Sigmoid colon (tissue), 7 donors: ENCODE results near the gene DDX1. TPM values are rescaled to one million over a fixed set of nuclear protein-coding genes. Genes with fewer than 3 reads are reported as not detected.

ENCODE experiments used
- DNase-seq: peaks from one replicate; pipeline ENCODE4 v3.0.0-alpha.2; 2019
- H3K27ac ChIP-seq, 4 donors: fragments of 200-600 bp; sonication (generic); one replicate each; pipeline ENCODE4 v1.5.1; 2016 to 2019; ENCODE audit warnings: mild to moderate bottlenecking in 1 of 4
- H3K27me3 ChIP-seq, 3 donors: fragments of 200-600 bp; sonication (generic); one replicate each; pipeline ENCODE4 v1.5.1; 2019; ENCODE audit warnings: mild to moderate bottlenecking in 1 of 3
- H3K36me3 ChIP-seq, 4 donors: fragments of 200-600 bp; sonication (generic); one replicate each; pipeline ENCODE4 v1.5.1; 2016 to 2019
- H3K4me1 ChIP-seq, 4 donors: fragments of 200-600 bp; sonication (generic); one replicate each; pipeline ENCODE4 v1.5.1; 2017 to 2019
- H3K4me3 ChIP-seq, 4 donors: fragments of 200-600 bp; sonication (generic); one replicate each; pipeline ENCODE4 v1.5.1; 2017 to 2019; ENCODE audit warnings: mild to moderate bottlenecking in 2 of 4, moderate library complexity in 1 of 4
- H3K9me3 ChIP-seq, 4 donors: fragments of 200-600 bp in 3 of 4; sonication (generic) in 3 of 4; one replicate each; pipeline versions ENCODE4 v1.5.1 to v1.6.1; 2013 to 2019
- EP300 ChIP-seq, 4 donors: sonication (generic); formaldehyde crosslinking; IDR thresholded peaks; one replicate each; pipeline ENCODE4 v1.6.1; 2017; ENCODE audit warnings: antibody characterized with exemption in 4 of 4
- POLR2A ChIP-seq, 2 donors: fragments of 450-650 bp; IDR thresholded peaks; one replicate each; pipeline ENCODE4 v1.6.1; 2016; ENCODE audit warnings: antibody characterized with exemption in 2 of 2, mild to moderate bottlenecking in 2 of 2, moderate library complexity in 2 of 2
- POLR2AphosphoS5 ChIP-seq, 4 donors: sonication (generic); formaldehyde crosslinking; IDR thresholded peaks; one replicate each; pipeline ENCODE4 v1.6.1; 2017; ENCODE audit warnings: antibody characterized with exemption in 4 of 4
- WGBS, 2 donors: extraction: QIAGEN DNeasy Blood & Tissue Kit; methylation state at CpG; one replicate each; pipeline ENCODE4 v1.1.7; 2013; 5-methylcytosine and 5-hydroxymethylcytosine counted together
- intact Hi-C: fragments of 100-400 bp; cut with DNase I; formaldehyde crosslinking; loops from one replicate; pipeline ENCODE4 v1.15.1; 2023
- polyA plus RNA-seq, 3 donors: library from polyadenylated mRNA; stranded (reverse); fragments of 200-250 nt; gene quantifications; one replicate each; pipeline ENCODE4 v1.2.3, GENCODE V29; 2013
- total RNA-seq, 4 donors: library from RNA; depleted of rRNA; stranded (reverse); fragments of >200 nt; gene quantifications; one replicate each; pipeline ENCODE4 v1.1.0, GENCODE V29; 2016
- TF ChIP-seq, protein P1 (sequence below), 4 experiments: fragments of 450-650 bp in 3 of 4; fragments of 200-600 bp in 1 of 4; IDR thresholded peaks; one replicate each; pipeline ENCODE4 v1.5.1; 2016 to 2019; ENCODE audit warnings: antibody characterized with exemption in 4 of 4, mild to moderate bottlenecking in 3 of 4, moderate library complexity in 2 of 4
- donor health status: healthy with polysubstance abuse.
- donor health status: Bipolar disorder and iron deficiency.
- donor health status: healthy.

DDX1 gene
- total and polyA plus RNA-seq, 7 donors, result 59.2 to 104 (median 67.9) TPM

DNA sequence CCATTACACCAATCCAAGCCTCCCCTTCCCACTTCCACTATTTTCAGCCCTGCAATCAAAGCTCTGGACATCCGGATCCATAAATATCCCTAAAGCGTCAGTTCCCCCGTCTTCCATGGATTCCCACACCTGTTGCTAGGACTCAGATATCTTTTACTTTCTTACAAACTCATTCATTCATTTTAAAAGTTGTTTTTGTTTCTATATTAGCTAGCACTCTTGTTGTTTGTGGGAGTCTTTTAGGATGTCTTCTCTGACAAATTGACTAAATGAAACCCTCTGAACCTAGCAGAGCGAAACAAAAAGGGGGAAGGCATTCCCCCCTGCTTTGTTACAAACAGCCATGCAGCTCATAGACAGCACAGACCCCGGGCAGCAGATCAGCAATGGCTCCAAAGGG is 21.6 kb upstream of the DDX1 start:
- DNase-seq, result no peak
- no peak for TF ChIP-seq EP300 (IDR thresholded peaks at IDR 0.05)
- Histone ChIP-seq H3K4me3 (no peak overlapping the region), H3K4me1 (no peaks in the 10 kb centered on the region), H3K9me3 (no peaks in the 10 kb centered on the region), H3K27ac (no peak overlapping the region), H3K27me3 (no peaks in the 10 kb centered on the region), H3K36me3 (no peaks in the 10 kb centered on the region)
- 78% methylated on average over 5 of the region's 5 CpGs for WGBS, 2 donors
- intact Hi-C loops, result loop anchor here (10.0 kb wide), 1 partner anchor 935 kb away; the partner anchor contains the start of gene LRATD1

DNA sequence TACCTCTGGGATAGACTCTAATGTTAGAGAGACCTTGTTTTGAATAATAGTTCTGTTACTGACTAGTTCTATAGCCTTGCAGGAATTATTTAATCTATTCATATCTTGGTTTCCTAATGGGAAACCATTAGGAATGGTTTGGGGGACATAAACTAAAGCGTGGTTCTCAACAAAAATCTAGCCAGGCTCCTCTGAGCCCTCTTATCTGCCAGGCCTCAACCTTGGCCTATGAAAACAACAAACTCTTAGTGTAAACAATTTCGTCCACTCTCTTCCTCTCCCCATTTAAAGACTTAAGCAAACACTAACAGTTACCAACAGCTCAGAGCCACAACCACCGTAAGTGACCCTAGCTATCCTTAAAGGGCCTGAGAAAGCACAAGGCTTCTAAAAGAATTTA is 19.9 kb upstream of the DDX1 start:
- H3K9me3 ChIP-seq, result no peaks in the 10 kb centered on the region
- intact Hi-C loops, result loop anchor here (10.0 kb wide), 1 partner anchor 937 kb away; the partner anchor contains the start of gene LRATD1
- TF ChIP-seq POLR2AphosphoS5 (IDR thresholded peaks at IDR 0.05), result no peak
- no peak for TF ChIP-seq EP300 (IDR thresholded peaks at IDR 0.05)
- TF ChIP-seq, protein P1, sequence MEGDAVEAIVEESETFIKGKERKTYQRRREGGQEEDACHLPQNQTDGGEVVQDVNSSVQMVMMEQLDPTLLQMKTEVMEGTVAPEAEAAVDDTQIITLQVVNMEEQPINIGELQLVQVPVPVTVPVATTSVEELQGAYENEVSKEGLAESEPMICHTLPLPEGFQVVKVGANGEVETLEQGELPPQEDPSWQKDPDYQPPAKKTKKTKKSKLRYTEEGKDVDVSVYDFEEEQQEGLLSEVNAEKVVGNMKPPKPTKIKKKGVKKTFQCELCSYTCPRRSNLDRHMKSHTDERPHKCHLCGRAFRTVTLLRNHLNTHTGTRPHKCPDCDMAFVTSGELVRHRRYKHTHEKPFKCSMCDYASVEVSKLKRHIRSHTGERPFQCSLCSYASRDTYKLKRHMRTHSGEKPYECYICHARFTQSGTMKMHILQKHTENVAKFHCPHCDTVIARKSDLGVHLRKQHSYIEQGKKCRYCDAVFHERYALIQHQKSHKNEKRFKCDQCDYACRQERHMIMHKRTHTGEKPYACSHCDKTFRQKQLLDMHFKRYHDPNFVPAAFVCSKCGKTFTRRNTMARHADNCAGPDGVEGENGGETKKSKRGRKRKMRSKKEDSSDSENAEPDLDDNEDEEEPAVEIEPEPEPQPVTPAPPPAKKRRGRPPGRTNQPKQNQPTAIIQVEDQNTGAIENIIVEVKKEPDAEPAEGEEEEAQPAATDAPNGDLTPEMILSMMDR (IDR thresholded peaks at IDR 0.05), result no peak
- TF ChIP-seq POLR2A (IDR thresholded peaks at IDR 0.05), result no peak
- H3K36me3 ChIP-seq, result no peaks in the 10 kb centered on the region
- DNase-seq, result no peak
- WGBS, 2 donors, result 54 to 76% methylated on average over 3 of the region's 3 CpGs
- H3K4me3 ChIP-seq, result no peak overlapping the region
- no peak overlapping the region for H3K27ac ChIP-seq
- H3K27me3 ChIP-seq, result no peaks in the 10 kb centered on the region
- no peaks in the 10 kb centered on the region for H3K4me1 ChIP-seq

DNA sequence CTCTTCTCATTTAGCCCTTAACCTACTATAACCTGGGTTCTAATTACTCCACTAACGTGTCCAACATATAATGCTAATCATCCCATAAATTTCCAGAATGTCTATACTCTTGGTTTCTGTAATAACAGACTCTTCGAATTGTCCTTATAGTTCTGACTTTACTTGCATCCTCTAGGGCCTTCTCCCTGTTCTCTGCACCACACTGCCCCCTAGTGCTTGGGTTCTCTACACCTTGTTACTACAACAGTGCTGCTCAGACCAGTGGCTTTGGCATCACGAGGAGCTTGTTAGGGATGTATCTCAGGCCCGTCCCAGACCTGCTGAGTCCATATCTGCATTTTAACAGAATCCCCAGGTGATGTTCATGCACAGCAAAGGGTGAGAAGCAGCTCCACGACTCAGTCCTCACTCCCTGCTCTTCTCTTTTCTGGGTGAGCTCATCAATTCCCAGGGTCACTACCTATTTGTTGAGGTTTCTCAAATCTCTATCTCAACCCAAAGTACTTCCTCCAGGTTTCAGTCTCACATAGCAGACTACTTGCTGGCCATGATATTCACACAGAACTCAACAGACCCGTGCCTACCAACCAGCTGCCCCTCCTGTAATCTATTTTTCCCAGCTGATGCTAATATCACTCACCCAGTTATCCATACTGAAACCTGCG is 14.5 kb upstream of the DDX1 start:
- intact Hi-C loops, result loop anchor here (10.0 kb wide), 1 partner anchor 942 kb away; the partner anchor contains the start of gene LRATD1
- Histone ChIP-seq H3K36me3 (no peaks in the 10 kb centered on the region), H3K9me3 (no peaks in the 10 kb centered on the region), H3K27me3 (no peaks in the 10 kb centered on the region), H3K4me1 (no peaks in the 10 kb centered on the region), H3K4me3 (no peak overlapping the region), H3K27ac (no peak overlapping the region)
- peak; percentile 87 for DNase-seq
- TF ChIP-seq, protein P1 (IDR thresholded peaks at IDR 0.05), result peak; percentile 27 to 67 (median 49)
- TF ChIP-seq POLR2A (IDR thresholded peaks at IDR 0.05), result no peak
- WGBS, 2 donors, result 15 to 21% methylated on average over 7 of the region's 7 CpGs

DNA sequence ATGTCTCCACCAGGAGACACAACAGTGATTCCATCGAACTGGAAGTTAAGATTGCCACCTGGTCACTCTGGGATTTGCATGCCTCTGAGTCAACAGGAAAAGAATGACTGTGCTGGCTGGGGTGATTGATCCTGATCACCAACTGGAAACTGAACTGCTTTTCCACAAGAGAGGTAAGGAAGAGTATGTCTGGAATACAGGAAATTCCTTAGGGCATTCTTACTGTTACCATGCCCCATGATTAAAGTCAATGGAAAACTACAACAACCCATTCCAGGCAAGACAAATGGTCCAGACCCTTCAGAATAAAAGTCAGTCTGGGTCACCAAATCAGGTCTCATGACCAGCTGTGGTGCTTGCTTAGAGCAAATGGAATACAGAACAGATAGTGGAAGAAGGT is 12.0 kb upstream of the DDX1 start:
- Histone ChIP-seq H3K4me3 (no peak overlapping the region), H3K9me3 (no peaks in the 10 kb centered on the region), H3K27ac (no peak overlapping the region), H3K4me1 (no peaks in the 10 kb centered on the region), H3K36me3 (no peaks in the 10 kb centered on the region), H3K27me3 (no peaks in the 10 kb centered on the region)
- intact Hi-C loops, result loop anchor here (10.0 kb wide), 1 partner anchor 945 kb away; the partner anchor contains the start of gene LRATD1
- no peak for DNase-seq
- whole genome bisulfite sequencing, 2 donors, result 57 to 75% methylated on average over 1 of the region's 1 CpG
- TF ChIP-seq POLR2A (IDR thresholded peaks at IDR 0.05) (no peak), POLR2AphosphoS5 (IDR thresholded peaks at IDR 0.05) (no peak), EP300 (IDR thresholded peaks at IDR 0.05) (no peak)
- TF ChIP-seq, protein P1 (IDR thresholded peaks at IDR 0.05), result no peak

- H3K27ac ChIP-seq, result no peak overlapping the region
- no peak overlapping the region for H3K4me3 ChIP-seq
- H3K36me3 ChIP-seq, result no peaks in the 10 kb centered on the region
- intact Hi-C loops, result no loop called here
- TF ChIP-seq POLR2AphosphoS5 (IDR thresholded peaks at IDR 0.05), result no peak
- TF ChIP-seq POLR2A (IDR thresholded peaks at IDR 0.05), result no peak
- TF ChIP-seq, protein P1 (IDR thresholded peaks at IDR 0.05), result no peak
- H3K9me3 ChIP-seq, result no peaks in the 10 kb centered on the region
- H3K4me1 ChIP-seq, result no peaks in the 10 kb centered on the region
- WGBS, 2 donors, result 78 to 82% methylated on average over 2 of the region's 2 CpGs
- no peak for DNase-seq
- H3K27me3 ChIP-seq, result no peaks in the 10 kb centered on the region
Measured at GRCh38 chr2:15580451-15580850, 11.2 kb upstream of the DDX1 start.
